Measurements from ENCODE around the gene MRI1.

Gene MRI1

DNA sequence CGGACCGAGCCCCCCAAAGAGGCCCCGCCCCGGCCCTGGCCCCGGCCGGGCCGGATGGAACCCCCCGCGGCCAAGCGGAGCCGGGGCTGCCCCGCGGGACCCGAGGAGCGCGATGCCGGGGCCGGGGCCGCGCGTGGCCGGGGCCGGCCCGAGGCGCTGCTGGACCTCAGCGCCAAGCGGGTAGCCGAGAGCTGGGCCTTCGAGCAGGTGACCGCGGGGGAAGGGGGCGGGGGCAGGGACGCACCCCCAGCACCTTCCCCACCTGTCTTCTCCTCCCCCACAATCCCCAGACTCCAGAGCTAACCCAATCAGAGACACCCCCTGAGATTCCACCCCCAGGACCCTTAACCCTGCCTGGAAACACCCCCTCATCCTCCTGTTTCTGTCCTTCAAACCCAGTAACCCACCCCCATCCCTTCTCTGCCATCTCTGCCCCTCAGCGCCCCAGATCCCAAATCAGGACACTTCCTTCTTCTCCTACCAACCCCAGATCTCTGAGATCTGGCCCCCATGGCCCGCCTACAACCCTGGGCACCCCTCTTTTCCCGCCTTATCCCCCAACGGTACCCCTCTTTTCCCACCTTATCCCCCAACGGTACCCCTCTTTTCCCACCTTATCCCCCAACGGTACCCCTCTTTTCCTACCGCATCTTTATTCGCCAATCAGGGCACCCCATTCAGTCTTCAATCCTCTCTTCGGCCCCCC is 31.4 kb downstream of the MRI1 start:
- peak; percentile 15 for DNase-seq

DNA sequence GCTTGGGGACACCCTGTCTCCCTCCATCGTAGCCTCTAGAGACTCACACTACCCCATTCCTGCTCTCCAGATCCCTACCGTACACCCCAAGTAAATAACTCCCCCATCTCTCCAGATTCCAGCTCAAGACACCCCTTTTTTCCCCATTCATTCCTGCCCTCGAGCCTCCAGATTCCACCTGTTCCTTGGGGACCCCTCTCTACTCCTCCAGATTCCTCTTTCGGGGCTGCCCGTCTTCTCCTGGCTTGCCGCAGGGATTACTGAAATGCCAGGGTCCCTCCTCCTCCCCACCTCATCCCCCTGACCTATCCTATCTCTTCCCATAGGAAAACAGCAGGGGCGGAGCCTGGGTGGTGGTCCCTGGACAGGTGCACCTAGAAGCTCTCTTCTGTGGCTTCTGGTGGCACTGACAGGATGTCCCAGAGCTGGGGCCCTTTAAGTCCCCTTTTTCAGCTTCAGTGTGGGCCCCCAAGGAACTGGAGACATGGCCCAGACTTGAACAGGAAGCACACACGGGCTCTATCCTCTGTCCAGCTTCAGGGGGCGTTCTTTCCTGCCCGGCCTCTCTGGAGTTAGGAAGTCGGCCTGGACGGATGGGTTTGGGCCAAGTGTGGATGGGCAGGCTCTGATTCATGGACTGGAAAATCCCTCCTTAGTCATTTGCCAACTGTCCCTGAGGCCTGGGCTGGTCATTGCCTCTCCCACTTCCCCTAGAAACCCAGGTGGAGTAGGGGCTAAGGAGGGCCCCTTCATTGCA is 32.2 kb downstream of the MRI1 start:
- peak; percentile 25 for DNase-seq

DNA sequence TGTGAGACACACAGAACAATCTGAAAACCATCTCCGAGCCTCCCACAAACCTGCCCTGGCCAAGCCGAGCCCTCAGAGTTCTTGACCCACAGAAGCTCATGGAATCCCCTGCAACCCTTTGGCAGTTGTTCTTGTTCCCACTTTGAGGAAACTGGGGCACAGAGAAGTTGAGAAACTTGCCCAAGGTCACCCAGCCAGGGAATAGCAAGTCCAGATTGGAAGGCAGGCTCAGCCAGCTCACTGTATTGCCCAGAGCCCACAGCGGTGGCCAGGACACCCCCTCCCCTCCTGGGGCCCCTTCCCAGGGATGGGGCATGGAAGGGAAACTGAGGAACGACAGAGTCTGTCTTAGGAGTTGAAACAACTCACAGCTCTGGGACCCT is 32.7 kb downstream of the MRI1 start:
- DNase-seq, result no peak

DNA sequence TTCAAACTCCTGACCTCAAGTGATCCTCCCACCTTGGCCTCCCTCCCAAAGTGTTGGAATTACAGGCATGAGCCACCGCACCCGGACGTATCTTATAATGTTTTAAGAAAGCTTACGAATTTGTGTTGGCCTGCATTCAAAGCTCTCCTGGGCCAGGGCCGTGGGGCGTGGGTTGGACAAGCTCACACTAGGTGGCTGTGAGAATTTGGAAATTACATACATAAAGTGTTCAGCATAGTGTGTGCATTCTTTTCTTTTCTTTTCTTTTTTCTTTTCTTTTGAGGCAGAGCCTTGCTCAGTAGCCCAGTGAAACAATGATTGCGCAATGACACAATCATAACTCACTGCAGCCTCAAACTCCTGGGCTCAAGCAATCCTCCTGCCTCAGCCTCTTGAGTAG is 33.5 kb downstream of the MRI1 start:
- no peak for DNase-seq

DNA sequence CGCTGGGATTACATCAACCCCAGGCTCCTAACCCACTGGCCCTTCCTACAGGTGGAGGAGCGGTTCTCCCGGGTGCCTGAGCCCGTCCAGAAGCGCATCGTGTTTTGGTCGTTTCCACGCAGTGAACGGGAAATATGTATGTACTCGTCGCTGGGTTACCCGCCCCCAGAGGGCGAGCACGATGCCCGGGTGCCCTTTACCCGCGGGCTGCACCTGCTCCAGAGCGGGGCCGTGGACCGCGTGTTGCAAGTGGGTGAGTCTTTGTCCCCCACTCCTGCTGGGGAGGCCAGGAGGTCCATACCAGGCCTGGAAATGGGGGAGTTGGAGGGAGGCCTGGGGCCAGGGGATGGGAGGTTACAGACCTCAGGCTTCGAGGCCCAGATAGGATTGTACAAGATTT is 35.3 kb downstream of the MRI1 start:
- DNase-seq, result no peak

DNA sequence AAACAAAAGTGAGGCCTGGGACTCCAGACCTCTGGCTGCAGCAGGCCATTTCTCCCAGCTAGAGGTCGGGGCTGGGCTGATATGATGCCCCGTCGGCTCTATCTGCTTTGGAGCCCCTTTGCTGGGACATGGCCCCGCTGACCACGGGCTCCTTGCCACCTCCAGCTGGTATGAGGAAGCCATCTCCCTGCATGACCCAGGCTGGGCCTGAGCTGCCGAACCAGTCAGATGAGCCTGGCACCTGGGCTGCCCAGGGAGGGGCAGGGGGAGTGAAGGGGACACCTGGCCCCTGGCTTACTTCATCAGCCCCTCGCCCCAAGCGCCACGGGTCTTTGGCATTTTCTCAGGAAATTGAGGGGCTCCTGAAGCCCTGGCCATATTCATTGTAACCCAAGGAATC is 38.7 kb downstream of the MRI1 start:
- DNase-seq, result no peak

DNA sequence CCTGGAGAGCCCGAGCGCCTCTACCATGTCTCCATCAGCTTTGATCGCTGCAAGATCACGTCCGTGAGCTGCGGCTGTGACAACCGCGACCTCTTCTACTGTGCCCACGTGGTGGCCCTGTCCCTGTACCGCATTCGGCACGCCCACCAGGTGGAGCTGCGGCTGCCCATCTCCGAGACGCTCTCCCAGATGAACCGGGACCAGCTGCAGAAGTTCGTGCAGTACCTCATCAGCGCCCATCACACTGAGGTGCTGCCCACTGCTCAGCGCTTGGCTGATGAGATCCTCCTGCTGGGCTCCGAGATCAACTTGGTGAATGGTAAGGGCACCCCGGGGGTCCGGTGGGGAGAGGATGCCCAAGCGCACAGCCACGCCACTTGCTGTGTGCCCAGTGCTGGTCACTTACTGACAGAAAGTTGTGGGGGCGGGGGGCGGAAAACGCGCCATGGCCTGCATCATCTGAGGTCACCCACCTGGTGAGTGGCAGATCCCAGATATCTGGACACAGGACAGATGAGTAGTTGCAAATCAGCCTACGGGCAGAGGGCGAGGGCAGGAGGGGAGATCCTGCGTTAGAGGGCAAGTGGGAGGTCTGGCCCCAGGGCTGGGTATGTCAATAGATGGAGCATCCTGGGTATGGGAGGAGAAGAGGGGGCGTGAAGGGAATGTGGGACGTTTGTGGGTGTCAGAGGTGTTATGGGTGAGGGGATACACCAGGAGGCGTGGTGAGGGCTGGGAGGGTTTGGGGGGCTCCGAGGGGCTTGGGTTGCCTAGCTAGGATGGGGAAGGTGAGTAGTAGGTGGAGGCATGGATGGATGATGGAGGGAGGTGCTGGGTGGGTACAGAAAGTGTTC is 40.7 kb downstream of the MRI1 start:
- DNase-seq, result no peak

DNA sequence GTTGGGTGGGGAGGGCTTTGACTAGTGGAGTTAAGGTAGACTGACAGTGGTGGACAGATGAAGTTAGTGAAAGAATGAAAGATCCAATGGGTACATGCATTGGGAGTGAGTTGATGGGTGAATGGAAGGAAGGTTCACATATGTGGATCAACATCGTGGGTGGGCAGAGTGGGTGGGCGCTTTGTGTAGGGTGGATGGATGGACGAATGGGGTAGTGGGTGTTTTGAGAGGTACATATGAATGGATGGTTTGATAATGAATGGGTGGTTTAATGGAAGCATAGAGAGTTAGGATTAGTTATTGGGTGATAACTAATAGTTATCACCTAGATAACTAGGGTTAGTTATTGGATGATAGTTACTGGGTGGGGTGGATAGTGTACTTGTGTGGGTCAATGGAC is 42.4 kb downstream of the MRI1 start:
- DNase-seq, result no peak

DNA sequence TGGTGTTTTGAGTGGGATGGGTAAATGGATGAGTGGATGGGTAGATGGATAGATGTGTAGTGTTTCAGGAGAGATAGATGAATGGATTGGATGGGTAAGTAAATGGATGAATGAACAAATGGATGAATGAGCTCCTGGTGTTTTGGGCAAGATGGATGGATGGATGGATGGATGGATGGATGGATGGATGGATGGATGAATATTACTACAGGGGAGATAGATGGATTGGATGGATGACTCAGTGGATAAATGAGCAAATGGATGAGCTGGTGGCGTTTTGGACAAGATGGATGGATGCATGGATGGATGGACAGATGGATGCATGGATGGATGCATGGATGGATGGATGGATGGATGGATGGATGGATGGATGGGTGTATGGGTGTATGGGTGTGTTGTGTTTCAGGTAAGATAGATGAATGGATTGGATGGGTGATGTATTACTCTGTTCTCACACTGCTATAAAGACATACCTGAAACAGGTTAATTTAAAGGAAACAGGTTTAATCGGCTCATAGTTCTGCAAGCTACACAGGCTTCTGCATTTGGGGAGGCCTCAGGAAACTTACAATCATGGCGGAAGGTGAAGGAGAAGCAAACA is 43.2 kb downstream of the MRI1 start:
- no peak for DNase-seq

DNA sequence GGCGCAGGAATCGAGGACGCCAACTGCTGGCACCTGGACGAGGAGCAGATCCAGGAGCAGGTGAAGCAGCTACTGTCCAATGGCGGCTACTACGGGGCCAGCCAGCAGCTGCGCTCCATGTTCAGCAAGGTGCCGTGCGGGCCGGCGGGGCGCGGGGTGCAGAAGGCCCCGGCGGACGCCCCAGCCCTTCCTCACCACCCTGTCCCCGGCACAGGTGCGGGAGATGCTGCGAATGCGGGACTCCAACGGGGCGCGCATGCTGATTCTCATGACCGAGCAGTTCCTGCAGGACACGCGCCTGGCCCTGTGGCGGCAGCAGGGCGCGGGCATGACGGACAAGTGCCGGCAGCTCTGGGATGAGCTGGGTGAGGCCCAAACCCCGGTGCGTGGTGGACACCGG is 44.5 kb downstream of the MRI1 start:
- DNase-seq, result no peak

DNA sequence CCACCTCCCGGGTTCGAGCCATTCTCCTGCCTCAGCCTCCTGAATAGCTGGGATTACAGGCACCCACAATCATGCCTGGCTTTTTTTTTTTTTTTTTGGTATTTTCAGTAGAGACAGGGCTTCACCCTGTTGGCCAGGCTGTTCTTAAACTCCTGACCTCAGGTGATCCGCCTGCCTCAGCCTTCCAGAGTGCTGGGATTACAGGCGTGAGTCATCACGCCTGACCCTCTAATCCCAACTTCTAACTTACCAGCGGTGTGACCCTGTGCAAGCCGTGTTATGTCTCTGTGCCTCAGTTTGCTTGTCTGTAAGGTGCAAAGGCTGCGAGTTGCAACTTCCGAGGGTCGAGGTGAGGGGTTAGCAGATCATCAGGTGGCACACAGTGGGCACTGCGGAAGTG is 48.2 kb downstream of the MRI1 start:
- no peak for DNase-seq

DNA sequence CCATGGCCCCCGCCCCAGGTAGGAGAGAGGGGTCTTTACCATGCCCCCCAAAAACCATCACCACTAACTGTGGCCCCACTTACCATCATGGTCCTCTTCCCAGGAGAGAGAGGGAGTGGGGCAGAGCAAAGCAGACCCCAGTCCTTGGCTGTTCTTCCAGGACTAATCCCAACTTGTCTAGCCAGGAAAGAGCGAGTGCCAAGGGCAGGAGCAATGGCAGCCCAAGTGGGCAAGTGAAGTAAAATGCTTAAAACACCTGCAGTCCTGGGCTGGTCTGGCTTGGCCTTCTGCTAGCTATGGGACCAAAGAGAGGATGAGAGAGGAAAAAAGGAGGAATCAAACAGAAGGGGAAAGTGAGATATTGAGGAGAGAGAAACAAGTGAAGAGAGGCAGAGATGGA is 48.8 kb downstream of the MRI1 start:
- no peak for DNase-seq

DNA sequence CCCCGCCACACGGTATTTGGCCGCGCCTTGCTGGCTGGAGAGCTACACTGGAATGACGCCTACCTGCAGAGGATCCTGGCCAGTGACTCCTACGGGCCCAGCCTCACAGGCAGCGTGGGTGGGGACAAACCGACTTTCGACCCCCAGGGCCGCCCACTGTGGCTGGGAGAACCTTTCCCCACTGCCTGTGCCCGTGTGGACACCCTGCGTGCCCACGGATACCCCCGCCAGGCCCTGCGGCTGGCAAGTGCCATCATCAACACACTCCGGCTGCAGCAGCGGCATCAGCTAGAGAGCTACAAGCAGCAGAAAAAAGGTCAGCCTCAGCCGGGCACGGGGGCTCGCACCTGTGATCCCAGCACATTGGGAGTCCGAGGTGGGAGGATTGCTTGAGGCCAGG is 50.2 kb downstream of the MRI1 start:
- DNase-seq, result no peak

DNA sequence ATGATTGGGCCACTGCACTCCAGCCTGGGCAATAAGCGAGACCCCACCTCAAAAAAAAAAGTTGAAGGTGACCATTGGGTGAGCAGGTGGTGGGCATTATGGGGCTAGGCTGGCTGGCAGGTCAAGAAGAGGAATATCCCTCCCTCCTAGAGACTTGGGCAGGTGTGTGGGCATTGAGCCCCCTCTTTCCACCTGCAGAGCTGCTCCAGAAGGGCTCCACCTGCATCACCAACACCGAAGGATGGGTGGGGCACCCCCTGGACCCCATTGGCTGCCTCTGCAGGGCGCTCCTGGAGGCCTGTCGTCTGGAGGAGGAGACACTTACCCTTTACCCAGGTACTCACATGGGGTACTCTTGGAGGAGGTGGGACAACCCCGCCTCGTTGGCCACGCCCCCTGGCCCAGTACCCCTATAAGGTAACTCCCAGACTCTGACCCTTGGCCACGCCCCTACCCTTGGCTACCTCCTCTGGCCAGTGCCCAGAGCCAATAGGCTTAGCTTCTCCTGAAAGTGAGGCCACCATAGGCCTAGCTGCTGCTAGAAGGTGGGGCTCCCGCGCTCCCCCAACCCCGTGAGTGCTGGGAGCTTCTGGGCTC is 52.8 kb downstream of the MRI1 start:
- peak; percentile 27 for DNase-seq

DNA sequence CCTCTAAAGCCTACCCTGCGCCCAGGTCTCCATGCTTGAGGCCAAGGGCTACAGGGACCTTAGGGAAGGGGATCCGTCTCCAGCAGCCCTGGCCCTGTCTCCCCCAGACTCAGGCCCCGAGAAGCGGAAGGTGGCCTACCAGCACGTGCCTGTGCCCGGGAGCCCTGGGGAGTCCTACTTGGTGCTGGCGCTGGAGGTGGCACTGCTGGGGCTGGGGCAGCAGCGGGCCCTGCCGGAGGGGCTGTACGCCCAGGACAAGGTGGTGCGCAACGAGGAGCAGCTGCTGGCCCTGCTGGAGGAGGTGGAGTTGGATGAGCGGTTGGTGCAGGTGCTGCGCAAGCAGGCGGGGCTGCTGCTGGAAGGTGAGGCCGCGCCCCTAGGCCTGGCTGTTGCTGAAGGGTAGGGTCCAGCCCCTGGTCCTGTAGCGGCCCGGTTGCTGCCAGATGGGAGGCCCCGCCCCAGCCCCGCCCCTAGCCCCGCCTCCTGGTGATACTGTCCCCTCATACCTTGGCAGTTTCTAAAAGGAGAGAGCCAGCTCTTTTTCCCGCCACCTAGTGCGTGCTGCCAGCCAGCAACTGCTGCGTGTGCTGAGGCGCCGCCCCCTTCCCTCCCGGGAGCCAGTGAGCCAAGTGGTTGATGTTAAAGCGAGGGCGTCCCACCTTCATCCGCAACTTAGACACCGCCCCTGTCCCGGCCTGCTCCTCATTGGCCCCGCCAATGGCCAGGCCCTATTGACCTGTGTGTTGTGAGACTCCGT is 53.5 kb downstream of the MRI1 start:
- DNase-seq, result peak; percentile 68

DNA sequence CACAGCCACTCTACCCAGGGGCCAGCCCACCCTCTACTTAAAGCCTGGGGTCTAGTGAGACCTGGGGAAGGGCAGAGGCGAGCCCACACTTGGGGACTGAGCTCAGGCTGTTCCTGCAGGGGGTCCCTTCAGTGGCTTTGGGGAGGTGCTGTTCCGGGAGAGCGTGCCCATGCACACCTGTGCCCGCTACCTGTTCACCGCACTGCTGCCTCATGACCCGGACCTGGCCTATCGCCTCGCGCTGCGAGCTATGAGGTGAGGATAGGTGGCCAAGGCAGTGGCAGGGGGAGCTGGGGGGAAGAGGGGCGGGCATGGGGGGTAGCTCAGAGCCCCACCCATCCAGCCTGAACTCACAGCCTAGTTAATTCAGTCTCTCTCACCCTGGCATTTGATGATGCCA is 54.9 kb downstream of the MRI1 start:
- no peak for DNase-seq

DNA sequence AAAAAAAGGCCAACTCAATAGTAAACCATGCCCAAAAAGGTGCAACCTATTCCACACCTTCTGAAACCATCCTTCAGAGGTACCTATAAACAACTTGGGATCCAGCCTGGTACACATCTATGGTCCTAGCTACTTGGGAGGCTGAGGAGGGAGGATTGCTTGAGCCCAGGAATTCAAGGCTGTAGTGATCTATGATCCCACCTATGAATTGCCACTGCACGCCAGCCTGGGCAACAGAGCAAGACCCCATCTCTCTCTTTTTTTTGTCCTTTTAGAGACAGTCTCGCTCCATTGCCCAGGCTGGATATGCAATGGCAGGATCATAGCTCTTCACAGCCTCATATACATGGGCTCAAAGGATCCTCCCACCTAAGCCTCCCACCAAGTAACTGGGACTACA is 57.0 kb downstream of the MRI1 start:
- no peak for DNase-seq

DNA sequence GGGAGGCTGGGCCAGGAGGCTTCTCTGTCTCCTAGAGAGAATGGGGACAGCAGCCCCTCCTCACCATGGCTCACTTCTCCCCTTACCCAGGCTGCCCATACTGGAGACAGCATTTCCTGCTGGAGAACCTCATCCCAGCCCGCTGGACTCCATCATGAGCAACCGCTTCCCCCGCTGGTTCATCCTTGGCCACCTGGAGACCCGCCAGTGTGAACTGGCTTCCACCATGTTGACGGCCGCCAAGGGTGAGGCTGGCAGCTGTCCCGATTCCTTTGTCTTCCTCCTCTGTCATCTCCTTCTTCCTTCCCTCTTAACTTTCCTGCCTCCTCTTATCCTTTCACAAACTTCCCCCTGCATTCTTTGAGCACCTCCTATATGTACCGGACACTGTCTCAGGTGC is 58.9 kb downstream of the MRI1 start:
- no peak for DNase-seq
